HCT116 (cell line): ENCODE results near the gene PICALM. TPM values are rescaled to one million over a fixed set of nuclear protein-coding genes. Genes with fewer than 3 reads are reported as not detected.

Experiments
- ATAC-seq: fragments of 200-7000 bp; cut with Tn5 transposase; 2 replicates; pipeline ENCODE4 v1.9.1; 2020; ENCODE audit warnings: mild to moderate bottlenecking, moderate library complexity
- BruUV-seq: library from RNA; stranded (reverse); fragments of 400-500 nt; replicated peaks from 2 replicates; lab custom pipeline; 2021; lab: Mats Ljungman, UMichigan
- CTCF ChIA-PET: fragments of 300-600 bp; sonication (Branson Sonifier 250); formaldehyde crosslinking; loops from one replicate; lab custom pipeline; 2021; ENCODE audit warnings: antibody characterized with exemption; lab: Charles Lee
- POLR2A ChIA-PET: fragments of 300-600, 350-600 bp; sonication (Branson Sonifier 250); formaldehyde crosslinking; loops from one replicate; lab custom pipeline; 2021; ENCODE audit warnings: antibody characterized with exemption; lab: Charles Lee
- RAD21 ChIA-PET, 2 experiments: fragments of 300-600 bp; sonication (Branson Sonifier 250); formaldehyde crosslinking; loops; one replicate each; lab custom pipeline; 2023; ENCODE audit warnings: low total read pairs in 2 of 2; ENCODE audit not compliant: uncharacterized antibody in 2 of 2, unreplicated experiment in 2 of 2, low non-redundant PET in 1 of 2; lab: Charles Lee
- DNase-seq: peaks from one replicate; pipeline ENCODE4 v3.0.0-alpha.2; 2010; ENCODE audit warnings: low read depth, low spot score
- H2AFZ ChIP-seq: fragments of 200-600 bp; shearing (Covaris generic), sonication (generic); 2 replicates; pipeline ENCODE4 v1.6.1; 2017; ENCODE audit warnings: low read depth, mixed run types, mixed read lengths, antibody characterized with exemption, low read length; ENCODE audit not compliant: poor library complexity, severe bottlenecking
- H3K27ac ChIP-seq: 2 replicates; pipeline ENCODE4 v1.5.1; 2012; ENCODE audit warnings: low read depth, low read length
- H3K27me3 ChIP-seq: fragments of 200-600 bp; sonication (generic); 2 replicates; pipeline ENCODE4 v1.6.1; 2016; ENCODE audit warnings: mixed run types, low read length, mixed read lengths; ENCODE audit not compliant: insufficient read depth
- H3K36me3 ChIP-seq, 2 experiments: fragments of 200-500 bp in 1 of 2; fragments of 200-600 bp in 1 of 2; sonication (Bioruptor generic) in 1 of 2; sonication (generic) in 1 of 2; 2 replicates each; pipeline versions ENCODE4 v1.5.1 to v1.6.1; 2014 to 2016; ENCODE audit warnings: low read length in 2 of 2, inconsistent platforms in 1 of 2, mixed read lengths in 1 of 2, mixed run types in 1 of 2; ENCODE audit not compliant: insufficient read depth in 2 of 2, control insufficient read depth in 1 of 2
- H3K4me1 ChIP-seq, 2 experiments: fragments of 200-600 bp in 1 of 2; sonication (generic) in 1 of 2; 2 replicates each; pipeline versions ENCODE4 v1.5.1 to v1.6.1; 2012 to 2017; ENCODE audit warnings: low read length in 2 of 2, inconsistent platforms in 1 of 2, mild to moderate bottlenecking in 1 of 2, mixed read lengths in 1 of 2, mixed run types in 1 of 2, moderate library complexity in 1 of 2; ENCODE audit not compliant: insufficient read depth in 2 of 2, control insufficient read depth in 1 of 2
- H3K4me2 ChIP-seq: fragments of 200-600 bp; sonication (generic); 2 replicates; pipeline ENCODE4 v1.6.1; 2017; ENCODE audit warnings: mixed run types, low read length, mixed read lengths
- H3K4me3 ChIP-seq, 2 experiments: fragments of 200-600 bp in 1 of 2; sonication (generic) in 1 of 2; replicated peaks in 1 of 2; 2 replicates each; pipeline ENCODE4 v1.5.1; 2011 to 2016; ENCODE audit warnings: low read length in 2 of 2, control low read depth in 1 of 2, low read depth in 1 of 2, mild to moderate bottlenecking in 1 of 2, mixed read lengths in 1 of 2, mixed run types in 1 of 2
- H3K79me2 ChIP-seq: fragments of 200-600 bp; sonication (generic); 2 replicates; pipeline ENCODE4 v1.6.1; 2017; ENCODE audit warnings: mild to moderate bottlenecking, mixed run types, low read length, moderate library complexity, mixed read lengths; ENCODE audit not compliant: insufficient read depth
- H3K9ac ChIP-seq: fragments of 200-600 bp; sonication (generic); 2 replicates; pipeline ENCODE4 v1.6.1; 2016; ENCODE audit warnings: low read length, mixed read lengths
- H3K9me2 ChIP-seq: fragments of 200-600 bp; sonication (generic), shearing (Covaris generic); 2 replicates; pipeline ENCODE4 v1.6.1; 2017; ENCODE audit warnings: mixed run types, mild to moderate bottlenecking, moderate library complexity; ENCODE audit not compliant: insufficient read depth
- H3K9me3 ChIP-seq, 2 experiments: fragments of 200-500 bp in 1 of 2; fragments of 200-600 bp in 1 of 2; sonication (Bioruptor generic) in 1 of 2; sonication (generic) in 1 of 2; 2 replicates each; pipeline ENCODE4 v1.6.1; 2014 to 2017; ENCODE audit warnings: low read length in 2 of 2, mixed read lengths in 2 of 2, inconsistent platforms in 1 of 2, low read depth in 1 of 2, mild to moderate bottlenecking in 1 of 2, mixed run types in 1 of 2, moderate library complexity in 1 of 2; ENCODE audit not compliant: control insufficient read depth in 1 of 2, insufficient read depth in 1 of 2
- H4K20me1 ChIP-seq: fragments of 200-600 bp; sonication (generic), shearing (Covaris generic); 2 replicates; pipeline ENCODE4 v1.6.1; 2017; ENCODE audit warnings: mixed run types, mild to moderate bottlenecking, moderate library complexity; ENCODE audit not compliant: insufficient read depth
- CBX3 ChIP-seq: IDR thresholded peaks from 2 replicates; pipeline ENCODE4 v1.6.1; 2012; ENCODE audit warnings: low read depth
- CEBPB ChIP-seq: IDR thresholded peaks from 2 replicates; pipeline ENCODE4 v1.6.1; 2012; ENCODE audit warnings: low read depth
- ELF1 ChIP-seq: IDR thresholded peaks from 2 replicates; pipeline ENCODE4 v1.6.1; 2012; ENCODE audit warnings: low read depth, borderline replicate concordance
- FOSL1 ChIP-seq: IDR thresholded peaks from 2 replicates; pipeline ENCODE4 v1.6.1; 2012; ENCODE audit warnings: low read depth
- POLR2A ChIP-seq: IDR thresholded peaks from 2 replicates; pipeline ENCODE4 v1.7.0; 2011; ENCODE audit warnings: borderline replicate concordance; ENCODE audit not compliant: insufficient read depth, insufficient read length; ENCODE audit errors: extremely low read depth
- POLR2AphosphoS5 ChIP-seq: IDR thresholded peaks from 2 replicates; pipeline ENCODE4 v1.6.1; 2011; ENCODE audit warnings: mild to moderate bottlenecking, low read depth, low read length, moderate library complexity
- RAD21 ChIP-seq: IDR thresholded peaks from 2 replicates; pipeline ENCODE4 v1.6.1; 2012; ENCODE audit warnings: low read depth, mild to moderate bottlenecking
- SIN3A ChIP-seq: IDR thresholded peaks from 2 replicates; pipeline ENCODE4 v1.6.1; 2012; ENCODE audit warnings: low read depth
- SP1 ChIP-seq: IDR thresholded peaks from 2 replicates; pipeline ENCODE4 v1.6.1; 2012; ENCODE audit warnings: low read depth
- ZFX ChIP-seq: fragments of 450-650 bp; IDR thresholded peaks from 2 replicates; pipeline ENCODE4 v1.6.1; 2017
- ZNF274 ChIP-seq: fragments of 200-500 bp; sonication (Bioruptor generic); IDR thresholded peaks from 2 replicates; pipeline ENCODE4 v1.6.1; 2014; ENCODE audit warnings: mild to moderate bottlenecking, low read depth, low read length, inconsistent platforms
- intact Hi-C: fragments of 100-400 bp; cut with micrococcal nuclease; formaldehyde crosslinking; loops from 2 replicates; pipeline ENCODE4 v1.10.0; 2022
- total RNA-seq: library from RNA; stranded (reverse); gene quantifications from one replicate; pipeline ENCODE4 v1.2.1, GENCODE V29; 2021; ENCODE audit not compliant: unreplicated experiment
- TF ChIP-seq, protein P1 (sequence below): IDR thresholded peaks from 2 replicates; pipeline ENCODE4 v1.6.1; 2011; ENCODE audit warnings: mild to moderate bottlenecking, low read length, moderate library complexity; ENCODE audit not compliant: insufficient replicate concordance; ENCODE audit errors: extremely low read depth
- TF ChIP-seq, protein P2 (sequence below), 3 experiments: fragments of 200-600 bp in 1 of 3; sonication (generic) in 1 of 3; IDR thresholded peaks in 2 of 3; conservative IDR thresholded peaks in 1 of 3; 2 replicates each; pipeline ENCODE4 v1.5.1; 2012 to 2017; ENCODE audit warnings: low read depth in 2 of 3, low read length in 2 of 3, antibody characterized with exemption in 1 of 3, borderline replicate concordance in 1 of 3, control low read depth in 1 of 3, mild to moderate bottlenecking in 1 of 3, mixed read lengths in 1 of 3, mixed run types in 1 of 3, moderate library complexity in 1 of 3; ENCODE audit not compliant: insufficient read depth in 1 of 3

The PICALM gene
- total RNA-seq, 1 experiment from 2014 or later, result 90.6 TPM

DNA sequence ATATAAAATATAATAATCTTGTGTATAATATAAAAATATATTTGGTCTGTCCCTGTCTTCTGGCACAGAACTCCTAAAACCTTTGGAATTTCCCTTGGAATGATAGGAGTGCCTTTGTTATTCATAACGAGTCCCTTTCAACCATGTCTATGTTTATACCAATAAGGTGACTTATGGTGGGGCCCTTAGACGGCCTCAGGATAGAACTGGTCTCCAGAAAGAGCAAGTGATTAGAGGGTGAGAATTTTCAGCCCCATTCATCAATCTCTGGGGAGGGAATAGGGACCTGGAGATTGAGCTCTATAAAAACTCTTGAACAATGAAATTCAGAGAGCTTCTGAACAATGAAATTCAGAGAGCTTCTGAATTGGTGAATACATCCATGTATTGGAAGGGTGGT, 18.4 kb upstream of the PICALM start:
- no peaks in the 10 kb centered on the region for H3K36me3 ChIP-seq
- TF ChIP-seq CEBPB (no peak), SP1 (no peak), POLR2A (no peak), FOSL1 (no peak), CBX3 (no peak), SIN3A (no peak), ELF1 (no peak), POLR2AphosphoS5 (no peak), RAD21 (no peak), ZFX (no peak), ZNF274 (no peak)
- TF ChIP-seq, protein P1, sequence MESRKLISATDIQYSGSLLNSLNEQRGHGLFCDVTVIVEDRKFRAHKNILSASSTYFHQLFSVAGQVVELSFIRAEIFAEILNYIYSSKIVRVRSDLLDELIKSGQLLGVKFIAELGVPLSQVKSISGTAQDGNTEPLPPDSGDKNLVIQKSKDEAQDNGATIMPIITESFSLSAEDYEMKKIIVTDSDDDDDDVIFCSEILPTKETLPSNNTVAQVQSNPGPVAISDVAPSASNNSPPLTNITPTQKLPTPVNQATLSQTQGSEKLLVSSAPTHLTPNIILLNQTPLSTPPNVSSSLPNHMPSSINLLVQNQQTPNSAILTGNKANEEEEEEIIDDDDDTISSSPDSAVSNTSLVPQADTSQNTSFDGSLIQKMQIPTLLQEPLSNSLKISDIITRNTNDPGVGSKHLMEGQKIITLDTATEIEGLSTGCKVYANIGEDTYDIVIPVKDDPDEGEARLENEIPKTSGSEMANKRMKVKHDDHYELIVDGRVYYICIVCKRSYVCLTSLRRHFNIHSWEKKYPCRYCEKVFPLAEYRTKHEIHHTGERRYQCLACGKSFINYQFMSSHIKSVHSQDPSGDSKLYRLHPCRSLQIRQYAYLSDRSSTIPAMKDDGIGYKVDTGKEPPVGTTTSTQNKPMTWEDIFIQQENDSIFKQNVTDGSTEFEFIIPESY, result no peak
- TF ChIP-seq, protein P2, sequence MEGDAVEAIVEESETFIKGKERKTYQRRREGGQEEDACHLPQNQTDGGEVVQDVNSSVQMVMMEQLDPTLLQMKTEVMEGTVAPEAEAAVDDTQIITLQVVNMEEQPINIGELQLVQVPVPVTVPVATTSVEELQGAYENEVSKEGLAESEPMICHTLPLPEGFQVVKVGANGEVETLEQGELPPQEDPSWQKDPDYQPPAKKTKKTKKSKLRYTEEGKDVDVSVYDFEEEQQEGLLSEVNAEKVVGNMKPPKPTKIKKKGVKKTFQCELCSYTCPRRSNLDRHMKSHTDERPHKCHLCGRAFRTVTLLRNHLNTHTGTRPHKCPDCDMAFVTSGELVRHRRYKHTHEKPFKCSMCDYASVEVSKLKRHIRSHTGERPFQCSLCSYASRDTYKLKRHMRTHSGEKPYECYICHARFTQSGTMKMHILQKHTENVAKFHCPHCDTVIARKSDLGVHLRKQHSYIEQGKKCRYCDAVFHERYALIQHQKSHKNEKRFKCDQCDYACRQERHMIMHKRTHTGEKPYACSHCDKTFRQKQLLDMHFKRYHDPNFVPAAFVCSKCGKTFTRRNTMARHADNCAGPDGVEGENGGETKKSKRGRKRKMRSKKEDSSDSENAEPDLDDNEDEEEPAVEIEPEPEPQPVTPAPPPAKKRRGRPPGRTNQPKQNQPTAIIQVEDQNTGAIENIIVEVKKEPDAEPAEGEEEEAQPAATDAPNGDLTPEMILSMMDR (IDR thresholded peaks at IDR 0.05 in 2 of 3, conservative IDR thresholded peaks at IDR 0.05 in 1 of 3; ENCODE audit: borderline replicate concordance in 1 of 3, insufficient read depth in 1 of 3, low read depth in 2 of 3, low read length in 2 of 3), result no peak
- ATAC-seq (no peak), DNase-seq (no peak)
- H2AFZ ChIP-seq, result no peak overlapping the region
- no TSS peak for BruUV-seq
- no peaks in the 10 kb centered on the region for H3K27me3 ChIP-seq
- no peaks in the 10 kb centered on the region for H3K79me2 ChIP-seq
- H3K4me2 ChIP-seq, result no peak overlapping the region
- no peaks in the 10 kb centered on the region for H4K20me1 ChIP-seq
- ChIA-PET POLR2A (interaction anchor here (1.1 kb wide), 1 partner anchor 18 kb away, joined by 3 read pairs; the partner anchor contains the start of gene PICALM), CTCF (interaction anchor here (0.9 kb wide), 1 partner anchor 46 kb away, joined by 3 read pairs; no protein-coding TSS in a partner anchor), RAD21 (no interaction called here)
- no peak overlapping the region for H3K9ac ChIP-seq
- H3K9me2 ChIP-seq, result no peaks in the 10 kb centered on the region
- H3K27ac ChIP-seq, result no peak overlapping the region
- H3K4me1 ChIP-seq, result no peaks in the 10 kb centered on the region
- H3K4me3 ChIP-seq, result no peak overlapping the region
- intact Hi-C loops, result no loop called here
- H3K9me3 ChIP-seq, result no peaks in the 10 kb centered on the region
